ENCODE results near the gene PDILT.
"Not testable (repeated sequence)": the region's sequence is repeated elsewhere in the genome, so short reads cannot be mapped to it uniquely, and the experiment has no call there.

DNA sequence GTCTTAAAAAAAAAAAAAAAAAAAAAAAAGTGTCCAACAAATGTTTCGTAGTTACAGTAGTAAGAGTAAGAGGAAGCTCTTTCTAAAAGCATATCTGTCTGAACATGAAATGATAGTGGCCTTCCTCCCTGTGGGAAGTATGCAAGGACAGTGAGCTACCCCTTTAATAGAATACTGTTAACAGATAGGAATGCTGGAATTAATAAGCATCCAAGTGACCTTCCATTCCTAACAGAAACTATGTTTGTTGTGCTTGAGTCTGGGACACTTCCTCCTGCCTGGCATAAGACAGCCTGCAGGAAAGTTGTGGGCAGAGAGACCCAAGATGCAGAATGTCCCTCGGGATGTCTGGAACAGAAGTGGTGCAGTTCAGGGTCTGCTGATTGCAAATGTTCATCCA lies 34.4 kb upstream of the PDILT start:
- not testable (repeated sequence) for TF ChIP-seq EZH2 (IDR thresholded peaks at IDR 0.05); POLR2AphosphoS5 (IDR thresholded peaks at IDR 0.05; ENCODE audit: borderline replicate concordance, low read depth, low read length); FOXP2 (optimal IDR thresholded peaks at IDR 0.05; ENCODE audit: control extremely low read depth, extremely low read length, insufficient read depth)

Data from SK-N-MC (cell line).